GM19467 (cell line): ENCODE data around the gene CYP2F1.

Experiments used
- ATAC-seq: cut with Tn5 transposase; IDR thresholded peaks from one replicate; pipeline ENCODE4 v1.9.1; 2021; ENCODE audit warnings: mild to moderate bottlenecking, moderate library complexity; ENCODE audit not compliant: unreplicated experiment

Gene CYP2F1

DNA sequence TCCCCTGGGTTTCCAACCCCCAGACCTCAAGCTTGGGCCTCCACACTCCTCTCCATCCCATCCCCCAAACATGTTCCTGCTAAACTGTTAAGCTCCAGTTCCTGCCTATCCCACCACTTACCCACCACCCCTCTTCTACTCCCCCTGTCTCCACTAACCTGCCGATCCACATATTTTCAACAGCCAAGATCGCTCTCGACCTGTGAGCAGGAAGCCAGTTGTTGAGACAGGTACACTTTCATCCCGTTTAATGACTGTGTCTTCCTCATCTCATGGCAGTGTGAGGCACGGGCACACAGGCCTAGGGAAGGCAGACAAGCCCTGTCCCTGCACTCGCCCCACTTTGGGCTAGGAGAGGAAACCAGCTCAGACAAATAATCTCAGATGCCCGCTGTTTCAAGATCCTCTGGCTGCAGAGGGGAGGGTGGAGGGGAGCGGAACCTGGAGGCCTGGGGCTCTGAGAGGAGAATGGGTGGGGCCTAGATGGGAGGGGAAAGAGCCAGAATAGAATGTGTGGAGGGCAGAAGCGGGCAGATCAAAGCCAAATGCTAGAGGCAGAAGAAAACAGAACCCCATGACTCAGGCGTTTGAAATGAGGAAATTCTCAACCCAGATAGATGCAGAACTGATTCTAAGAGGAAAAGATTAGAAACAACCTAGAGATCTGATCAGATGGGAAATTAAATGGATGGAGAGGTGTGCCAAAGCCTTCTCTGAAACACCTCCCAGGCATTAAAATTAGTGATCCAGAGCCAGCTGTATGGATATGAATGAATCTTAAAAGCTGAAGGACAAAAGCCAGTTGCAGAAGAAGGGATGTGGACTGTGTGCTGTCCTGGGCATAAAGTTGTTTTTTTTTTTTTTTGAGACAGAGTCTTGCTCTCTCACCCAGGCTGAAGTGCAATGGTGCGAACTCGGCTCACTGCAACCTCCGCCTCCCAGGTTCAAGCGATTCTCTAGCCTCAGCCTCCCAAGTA, 61.9 kb downstream of the CYP2F1 start:
- ATAC-seq: no peak
